H1 (cell line): ENCODE results near the gene PPP1R17. TPM values are rescaled to one million over a fixed set of nuclear protein-coding genes. Genes with fewer than 3 reads are reported as not detected.

ENCODE experiments used
- CTCF ChIA-PET: fragments of 300-600 bp; sonication (Branson Sonifier 250); formaldehyde crosslinking; loops from one replicate; lab custom pipeline; 2021; ENCODE audit not compliant: partially characterized antibody; lab: Charles Lee
- POLR2A ChIA-PET: fragments of 300-600 bp; sonication (Branson Sonifier 250); formaldehyde crosslinking; loops from one replicate; lab custom pipeline; 2021; ENCODE audit warnings: inconsistent platforms; ENCODE audit not compliant: partially characterized antibody; lab: Charles Lee
- DNase-seq, 2 experiments: peaks; one replicate each; pipeline versions ENCODE4 v3.0.0 to v3.0.0-alpha.2; 2010 to 2022; ENCODE audit warnings: low spot score in 2 of 2, low read depth in 1 of 2, mixed read lengths in 1 of 2
- FAIRE-seq: peaks from 2 replicates; lab custom pipeline; 2011; peaks lifted over from hg19 to GRCh38; lab: Jason Lieb, UNC
- H2AFZ ChIP-seq: 2 replicates; pipeline ENCODE4 v1.8.1; 2012; ENCODE audit warnings: low read length, inconsistent platforms
- H2AK5ac ChIP-seq: 2 replicates; pipeline ENCODE4 v1.6.1; 2013; ENCODE audit warnings: low read depth, low read length
- H2BK120ac ChIP-seq: replicated peaks from 2 replicates; pipeline ENCODE3; 2013; ENCODE audit warnings: low read depth, low read length, inconsistent platforms
- H2BK12ac ChIP-seq: 2 replicates; pipeline ENCODE4 v1.6.1; 2013; ENCODE audit warnings: low read depth, low read length
- H2BK15ac ChIP-seq: 2 replicates; pipeline ENCODE4 v1.6.1; 2013; ENCODE audit warnings: low read length
- H2BK20ac ChIP-seq: 2 replicates; pipeline ENCODE4 v1.6.1; 2013; ENCODE audit warnings: low read length
- H2BK5ac ChIP-seq: 2 replicates; pipeline ENCODE4 v1.6.1; 2013; ENCODE audit warnings: low read depth, low read length
- H3K14ac ChIP-seq: 2 replicates; pipeline ENCODE4 v1.6.1; 2013; ENCODE audit warnings: inconsistent platforms; ENCODE audit not compliant: insufficient read length
- H3K18ac ChIP-seq: 2 replicates; pipeline ENCODE4 v1.6.1; 2013; ENCODE audit warnings: low read length; ENCODE audit errors: extremely low read depth
- H3K23ac ChIP-seq: 2 replicates; pipeline ENCODE4 v1.6.1; 2013; ENCODE audit warnings: inconsistent platforms; ENCODE audit not compliant: insufficient read length
- H3K23me2 ChIP-seq: 2 replicates; pipeline ENCODE4 v1.6.1; 2013; ENCODE audit warnings: low read depth, low read length
- H3K27ac ChIP-seq: 2 replicates; pipeline ENCODE4 v1.6.1; 2011; ENCODE audit warnings: low read depth, low read length, inconsistent platforms
- H3K27me3 ChIP-seq, 4 experiments: replicated peaks in 1 of 4; 1 replicate in 1 of 4; 2 replicates in 3 of 4; pipeline versions ENCODE4 v1.6.1 to v1.8.1; 2011 to 2013; ENCODE audit warnings: low read length in 3 of 4, mild to moderate bottlenecking in 3 of 4, inconsistent platforms in 2 of 4, mixed read lengths in 2 of 4, moderate library complexity in 1 of 4; ENCODE audit not compliant: control insufficient read depth in 3 of 4, insufficient read depth in 3 of 4; ENCODE audit errors: extremely low read depth in 1 of 4
- H3K36me3 ChIP-seq, 4 experiments: 2 replicates each; pipeline versions ENCODE4 v1.6.1 to v1.8.1; 2011 to 2013; ENCODE audit warnings: mild to moderate bottlenecking in 4 of 4, low read length in 3 of 4, moderate library complexity in 2 of 4, control low read depth in 1 of 4, inconsistent platforms in 1 of 4; ENCODE audit not compliant: insufficient read depth in 4 of 4, control insufficient read depth in 2 of 4
- H3K4ac ChIP-seq: replicated peaks from 2 replicates; pipeline ENCODE3; 2013; ENCODE audit warnings: low read length, low read depth, mixed read lengths, inconsistent platforms; ENCODE audit not compliant: insufficient read length
- H3K4me1 ChIP-seq, 4 experiments: replicated peaks in 1 of 4; 1 replicate in 1 of 4; 2 replicates in 3 of 4; pipeline versions ENCODE4 v1.6.1 to v1.8.1; 2011 to 2013; ENCODE audit warnings: low read length in 3 of 4, inconsistent platforms in 2 of 4, mixed read lengths in 1 of 4; ENCODE audit not compliant: insufficient read depth in 4 of 4, control insufficient read depth in 3 of 4
- H3K4me2 ChIP-seq, 2 experiments: 2 replicates each; pipeline versions ENCODE4 v1.6.1 to v1.8.1; 2011 to 2013; ENCODE audit warnings: low read depth in 2 of 2, low read length in 2 of 2, control low read depth in 1 of 2, inconsistent platforms in 1 of 2, mild to moderate bottlenecking in 1 of 2; ENCODE audit not compliant: insufficient read depth in 1 of 2
- H3K4me3 ChIP-seq, 4 experiments: fragments of 200-600, 300-600 bp in 1 of 4; sonication (generic), shearing (Covaris generic), sonication (Bioruptor Twin) in 1 of 4; 2 replicates each; pipeline versions ENCODE4 v1.5.1 to v1.8.1; 2011 to 2016; ENCODE audit warnings: low read length in 4 of 4, low read depth in 3 of 4, control low read depth in 2 of 4, inconsistent platforms in 2 of 4, mild to moderate bottlenecking in 2 of 4, mixed read lengths in 1 of 4, moderate library complexity in 1 of 4; ENCODE audit not compliant: insufficient read depth in 2 of 4; ENCODE audit errors: extremely low read depth in 1 of 4
- H3K56ac ChIP-seq: replicated peaks from 2 replicates; pipeline ENCODE3; 2013; ENCODE audit warnings: low read depth, mild to moderate bottlenecking, mixed read lengths, low read length, inconsistent platforms; ENCODE audit not compliant: insufficient read length
- H3K79me1 ChIP-seq: 2 replicates; pipeline ENCODE4 v1.6.1; 2013; ENCODE audit warnings: low read depth, low read length, control low read depth
- H3K79me2 ChIP-seq, 2 experiments: 2 replicates each; pipeline versions ENCODE4 v1.6.1 to v1.8.1; 2012 to 2013; ENCODE audit warnings: low read length in 2 of 2, mild to moderate bottlenecking in 2 of 2, inconsistent platforms in 1 of 2; ENCODE audit not compliant: insufficient read depth in 2 of 2, control insufficient read depth in 1 of 2
- H3K9ac ChIP-seq, 4 experiments: replicated peaks in 1 of 4; 1 replicate in 1 of 4; 2 replicates in 3 of 4; pipeline versions ENCODE4 v1.6.1 to v1.8.1; 2011 to 2013; ENCODE audit warnings: low read depth in 3 of 4, low read length in 3 of 4, control low read depth in 2 of 4, mild to moderate bottlenecking in 2 of 4, moderate library complexity in 2 of 4, inconsistent platforms in 1 of 4; ENCODE audit errors: extremely low read depth in 1 of 4
- H3K9me3 ChIP-seq, 2 experiments: 2 replicates each; pipeline versions ENCODE4 v1.6.1 to v1.8.1; 2012 to 2013; ENCODE audit warnings: mild to moderate bottlenecking in 2 of 2, moderate library complexity in 2 of 2, control low read depth in 1 of 2, inconsistent platforms in 1 of 2, low read depth in 1 of 2, low read length in 1 of 2, mixed read lengths in 1 of 2; ENCODE audit not compliant: insufficient read depth in 2 of 2
- H4K20me1 ChIP-seq, 2 experiments: replicated peaks in 1 of 2; 2 replicates each; pipeline versions ENCODE3 to v1.8.1; 2011 to 2013; ENCODE audit warnings: inconsistent platforms in 2 of 2, low read length in 2 of 2, mild to moderate bottlenecking in 1 of 2; ENCODE audit not compliant: insufficient read depth in 2 of 2, control insufficient read depth in 1 of 2
- H4K5ac ChIP-seq: 2 replicates; pipeline ENCODE4 v1.6.1; 2013; ENCODE audit warnings: low read length, low read depth, mixed read lengths, inconsistent platforms; ENCODE audit not compliant: insufficient read length
- H4K8ac ChIP-seq: 2 replicates; pipeline ENCODE4 v1.8.0; 2013; ENCODE audit warnings: mild to moderate bottlenecking, moderate library complexity, low read length, inconsistent platforms; ENCODE audit not compliant: insufficient read depth; ENCODE audit errors: extremely low read depth
- H4K91ac ChIP-seq: replicated peaks from 2 replicates; pipeline ENCODE3; 2013; ENCODE audit warnings: low read length, mixed read lengths, inconsistent platforms; ENCODE audit not compliant: insufficient read length
- WGBS, 2 experiments: shearing (Covaris generic) in 1 of 2; methylation state at CpG; one replicate each; pipeline versions ENCODE4 v1.1.6 to v1.1.7; 2013 to 2015; ENCODE audit warnings: low lambda C conversion rate in 2 of 2, mixed read lengths in 2 of 2, inconsistent platforms in 1 of 2, low coverage in 1 of 2, missing lambda C conversion rate in 1 of 2; ENCODE audit not compliant: insufficient replicate concordance in 2 of 2, insufficient coverage in 1 of 2, insufficient read length in 1 of 2; ENCODE audit errors: extremely low coverage in 1 of 2, missing lambda C conversion rate in 1 of 2; 5-methylcytosine and 5-hydroxymethylcytosine counted together
- polyA plus RNA-seq, 7 experiments: library from polyadenylated mRNA; depleted of rRNA in 3 of 7; stranded (reverse) in 5 of 7; unstranded in 2 of 7; fragments of >200 nt in 5 of 7; fragments of 200-250 nt in 2 of 7; gene quantifications; 1 replicate in 5 of 7; 2 replicates in 1 of 7; 4 replicates in 1 of 7; pipeline versions ENCODE4 v1.2.1 to v1.2.3, GENCODE V29; 2011 to 2013; ENCODE audit warnings: missing spikeins in 2 of 7, mixed read lengths in 2 of 7
- total RNA-seq: library from RNA; stranded (reverse); fragmentation: NEBNext Ultra II Directional; extraction: Animal tissue kit (Norgen Biotek cat#: 25700); gene quantifications from 2 replicates; pipeline ENCODE4 v1.2.1, GENCODE V29; 2021
- TF ChIP-seq, protein P1 (sequence below): IDR thresholded peaks from 2 replicates; pipeline ENCODE4 v1.6.1; 2012; ENCODE audit warnings: low read length, inconsistent platforms

PPP1R17 gene
- total and polyA plus RNA-seq, 2 of the 8 experiments (the other 6 are each of a cell fraction or from before 2014, with no cell fraction given), result 1.5 to 2.5 TPM

DNA sequence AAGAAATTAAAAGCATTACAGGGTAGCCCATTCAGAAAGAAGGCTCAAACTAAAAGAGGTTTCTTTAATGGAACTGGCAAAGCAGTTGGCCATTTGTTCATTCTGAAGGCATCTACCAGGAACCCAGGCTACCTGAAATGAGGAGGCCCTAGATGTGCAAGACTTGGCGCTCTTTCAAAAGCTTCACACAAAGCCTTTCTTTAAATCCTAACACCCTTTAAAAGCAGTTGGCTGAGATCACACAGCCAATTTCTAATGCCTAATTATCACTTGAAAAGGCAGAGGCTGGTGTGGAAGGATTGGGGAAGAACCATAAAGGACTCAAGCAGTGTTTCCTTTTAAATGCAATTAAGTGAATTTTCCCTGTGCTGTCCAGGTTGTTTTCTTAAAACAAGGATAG lies 23.2 kb downstream of the PPP1R17 start:
- H3K9ac ChIP-seq, result no peak overlapping the region
- H3K23me2 ChIP-seq, result no peaks in the 10 kb centered on the region
- H4K8ac ChIP-seq, result no peak overlapping the region
- no peak overlapping the region for H3K4ac ChIP-seq
- H4K5ac ChIP-seq, result no peak overlapping the region
- no peak overlapping the region for H4K91ac ChIP-seq
- peak overlapping the region in 1 of 4 experiments; percentile 27; a peak in 1 of 8 replicates for H3K4me3 ChIP-seq
- H2BK120ac ChIP-seq, result no peak overlapping the region
- no peaks in the 10 kb centered on the region for H4K20me1 ChIP-seq
- peaks cover 0 to 24% (median 4%) of the 10 kb centered on the region in 4 experiments; a peak in 5 of 7 replicates for H3K27me3 ChIP-seq
- DNase-seq (peak; percentile 27 to 46), FAIRE-seq (peak; percentile 98)
- H2BK5ac ChIP-seq, result no peak overlapping the region
- ChIA-PET CTCF (interaction anchor here (0.6 to 1.7 kb wide), 4 partner anchors 10 to 20 kb away, joined by 3 to 8 read pairs (median 4); no protein-coding TSS in a partner anchor), POLR2A (no interaction called here)
- H2BK15ac ChIP-seq, result no peak overlapping the region
- H3K56ac ChIP-seq, result no peak overlapping the region
- no peak overlapping the region for H2AFZ ChIP-seq
- no peaks in the 10 kb centered on the region; a peak in 1 of 8 replicates for H3K36me3 ChIP-seq
- H3K27ac ChIP-seq, result no peak overlapping the region
- WGBS, 2 experiments, result 5% methylated on average over 1 of the region's 1 CpG; no CpG with 5 or more reads in 1 of the 2 experiments
- H3K18ac ChIP-seq, result no peak overlapping the region
- no peak overlapping the region for H2BK12ac ChIP-seq
- peaks cover 0 to 12% (median 3%) of the 10 kb centered on the region in 4 experiments; a peak in 2 of 7 replicates for H3K4me1 ChIP-seq
- H2AK5ac ChIP-seq, result no peak overlapping the region
- peak overlapping the region; percentile 37 to 51; a peak in 3 of 4 replicates for H3K4me2 ChIP-seq
- no peaks in the 10 kb centered on the region for H3K79me1 ChIP-seq
- no peak overlapping the region for H3K23ac ChIP-seq
- H3K9me3 ChIP-seq, result peaks cover 17 to 21% of the 10 kb centered on the region in 2 experiments; a peak in 3 of 4 replicates
- no peak overlapping the region for H3K14ac ChIP-seq
- H3K79me2 ChIP-seq, result no peaks in the 10 kb centered on the region
- H2BK20ac ChIP-seq, result no peak overlapping the region
- TF ChIP-seq, protein P1, sequence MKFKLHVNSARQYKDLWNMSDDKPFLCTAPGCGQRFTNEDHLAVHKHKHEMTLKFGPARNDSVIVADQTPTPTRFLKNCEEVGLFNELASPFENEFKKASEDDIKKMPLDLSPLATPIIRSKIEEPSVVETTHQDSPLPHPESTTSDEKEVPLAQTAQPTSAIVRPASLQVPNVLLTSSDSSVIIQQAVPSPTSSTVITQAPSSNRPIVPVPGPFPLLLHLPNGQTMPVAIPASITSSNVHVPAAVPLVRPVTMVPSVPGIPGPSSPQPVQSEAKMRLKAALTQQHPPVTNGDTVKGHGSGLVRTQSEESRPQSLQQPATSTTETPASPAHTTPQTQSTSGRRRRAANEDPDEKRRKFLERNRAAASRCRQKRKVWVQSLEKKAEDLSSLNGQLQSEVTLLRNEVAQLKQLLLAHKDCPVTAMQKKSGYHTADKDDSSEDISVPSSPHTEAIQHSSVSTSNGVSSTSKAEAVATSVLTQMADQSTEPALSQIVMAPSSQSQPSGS, result 0 out of 2 replicates have a peak, but pooled peaks have one; percentile 54
